Mesothelial cell of epicardium (in vitro differentiated cells): ENCODE data around the gene TBC1D23. TPM values are rescaled to one million over a fixed set of nuclear protein-coding genes. Genes with fewer than 3 reads are reported as not detected.
A peak's percentile ranks its signal among the peaks of the same experiment; 100 is the strongest.
"Not testable (repeated sequence)": the region's sequence is repeated elsewhere in the genome, so short reads cannot be mapped to it uniquely, and the experiment has no call there.

ENCODE experiments used
- DNase-seq, 2 experiments: peaks; one replicate each; pipeline ENCODE4 v3.0.0; 2021; ENCODE audit warnings: low spot score in 2 of 2; ENCODE audit not compliant: unreplicated experiment in 2 of 2
- H3K27ac Mint-ChIP-seq: 2 replicates; pipeline ENCODE4 v1.8.0; 2021; ENCODE audit warnings: mixed read lengths
- H3K27me3 Mint-ChIP-seq: 2 replicates; pipeline ENCODE4 v1.8.0; 2021; ENCODE audit warnings: low read depth, mixed read lengths
- H3K36me3 Mint-ChIP-seq: 2 replicates; pipeline ENCODE4 v1.8.0; 2021; ENCODE audit warnings: mixed read lengths
- H3K4me1 Mint-ChIP-seq: 2 replicates; pipeline ENCODE4 v1.8.0; 2021; ENCODE audit warnings: mixed read lengths
- H3K4me3 Mint-ChIP-seq: 2 replicates; pipeline ENCODE4 v1.8.0; 2021; ENCODE audit warnings: mild to moderate bottlenecking, moderate library complexity, mixed read lengths
- H3K9me3 Mint-ChIP-seq: 2 replicates; pipeline ENCODE4 v1.8.0; 2021; ENCODE audit warnings: mixed read lengths
- total RNA-seq: library from RNA; stranded (reverse); gene quantifications from 3 replicates; pipeline ENCODE4 v1.2.1, GENCODE V29; 2021
- TF ChIP-seq, protein P1 (sequence below): fragments of 200-600 bp; sonication (generic); IDR thresholded peaks from one replicate; pipeline ENCODE4 v1.5.0; 2021; ENCODE audit warnings: antibody characterized with exemption; ENCODE audit not compliant: unreplicated experiment

The TBC1D23 gene
- total RNA-seq, 1 donor from 2014 or later, result 34.0 TPM

DNA sequence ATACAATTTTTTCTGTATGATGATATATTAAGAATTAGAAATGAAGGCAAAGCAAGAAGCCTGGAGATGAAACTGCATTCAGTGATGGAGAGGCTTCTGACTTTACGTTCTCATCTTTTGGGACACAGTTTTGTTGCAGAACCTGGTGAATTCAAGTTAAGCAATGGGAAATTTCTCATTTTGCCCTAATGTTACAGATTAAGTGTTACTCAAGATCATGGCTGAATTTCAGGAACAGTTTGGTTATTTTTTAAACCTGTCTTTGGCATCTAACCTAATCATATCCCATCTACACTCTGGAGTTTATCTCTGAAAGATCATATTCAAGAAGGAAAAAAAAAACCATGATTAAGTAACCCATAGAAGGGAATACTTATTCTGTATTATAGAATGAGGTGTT is 79.7 kb downstream of the TBC1D23 start:
- TF ChIP-seq, protein P1, sequence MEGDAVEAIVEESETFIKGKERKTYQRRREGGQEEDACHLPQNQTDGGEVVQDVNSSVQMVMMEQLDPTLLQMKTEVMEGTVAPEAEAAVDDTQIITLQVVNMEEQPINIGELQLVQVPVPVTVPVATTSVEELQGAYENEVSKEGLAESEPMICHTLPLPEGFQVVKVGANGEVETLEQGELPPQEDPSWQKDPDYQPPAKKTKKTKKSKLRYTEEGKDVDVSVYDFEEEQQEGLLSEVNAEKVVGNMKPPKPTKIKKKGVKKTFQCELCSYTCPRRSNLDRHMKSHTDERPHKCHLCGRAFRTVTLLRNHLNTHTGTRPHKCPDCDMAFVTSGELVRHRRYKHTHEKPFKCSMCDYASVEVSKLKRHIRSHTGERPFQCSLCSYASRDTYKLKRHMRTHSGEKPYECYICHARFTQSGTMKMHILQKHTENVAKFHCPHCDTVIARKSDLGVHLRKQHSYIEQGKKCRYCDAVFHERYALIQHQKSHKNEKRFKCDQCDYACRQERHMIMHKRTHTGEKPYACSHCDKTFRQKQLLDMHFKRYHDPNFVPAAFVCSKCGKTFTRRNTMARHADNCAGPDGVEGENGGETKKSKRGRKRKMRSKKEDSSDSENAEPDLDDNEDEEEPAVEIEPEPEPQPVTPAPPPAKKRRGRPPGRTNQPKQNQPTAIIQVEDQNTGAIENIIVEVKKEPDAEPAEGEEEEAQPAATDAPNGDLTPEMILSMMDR, result no peak
- Mint-ChIP-seq H3K4me3 (no peak overlapping the region), H3K9me3 (peaks cover 7% of the 10 kb centered on the region), H3K36me3 (peaks cover 37% of the 10 kb centered on the region), H3K27me3 (no peaks in the 10 kb centered on the region), H3K4me1 (peaks cover 16% of the 10 kb centered on the region), H3K27ac (no peak overlapping the region)
- DNase-seq, result no peak

GRCh38 chr3:100348727-100349126 is 87.9 kb downstream of the TBC1D23 start:
- Mint-ChIP-seq H3K4me3 (no peak overlapping the region), H3K27ac (no peak overlapping the region), H3K36me3 (peaks cover 64% of the 10 kb centered on the region), H3K27me3 (no peaks in the 10 kb centered on the region), H3K4me1 (no peaks in the 10 kb centered on the region), H3K9me3 (no peaks in the 10 kb centered on the region)
- TF ChIP-seq, protein P1, result no peak
- DNase-seq, result no peak

DNA sequence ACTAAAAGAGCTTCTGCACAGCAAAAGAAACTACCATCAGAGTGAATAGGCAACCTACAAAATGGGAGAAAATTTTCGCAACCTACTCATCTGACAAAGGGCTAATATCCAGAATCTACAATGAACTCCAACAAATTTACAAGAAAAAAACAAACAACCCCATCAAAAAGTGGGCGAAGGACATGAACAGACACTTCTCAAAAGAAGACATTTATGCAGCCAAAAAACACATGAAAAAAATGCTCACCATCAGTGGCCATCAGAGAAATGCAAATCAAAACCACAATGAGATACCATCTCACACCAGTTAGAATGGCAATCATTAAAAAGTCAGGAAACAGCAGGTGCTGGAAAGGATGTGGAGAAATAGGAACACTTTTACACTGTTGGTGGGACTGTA is 91.0 kb downstream of the TBC1D23 start:
- not testable (repeated sequence) for DNase-seq, H3K27ac Mint-ChIP-seq, H3K4me1 Mint-ChIP-seq, H3K9me3 Mint-ChIP-seq, H3K27me3 Mint-ChIP-seq, H3K4me3 Mint-ChIP-seq
- peaks cover 53% of the 10 kb centered on the region for H3K36me3 Mint-ChIP-seq

DNA sequence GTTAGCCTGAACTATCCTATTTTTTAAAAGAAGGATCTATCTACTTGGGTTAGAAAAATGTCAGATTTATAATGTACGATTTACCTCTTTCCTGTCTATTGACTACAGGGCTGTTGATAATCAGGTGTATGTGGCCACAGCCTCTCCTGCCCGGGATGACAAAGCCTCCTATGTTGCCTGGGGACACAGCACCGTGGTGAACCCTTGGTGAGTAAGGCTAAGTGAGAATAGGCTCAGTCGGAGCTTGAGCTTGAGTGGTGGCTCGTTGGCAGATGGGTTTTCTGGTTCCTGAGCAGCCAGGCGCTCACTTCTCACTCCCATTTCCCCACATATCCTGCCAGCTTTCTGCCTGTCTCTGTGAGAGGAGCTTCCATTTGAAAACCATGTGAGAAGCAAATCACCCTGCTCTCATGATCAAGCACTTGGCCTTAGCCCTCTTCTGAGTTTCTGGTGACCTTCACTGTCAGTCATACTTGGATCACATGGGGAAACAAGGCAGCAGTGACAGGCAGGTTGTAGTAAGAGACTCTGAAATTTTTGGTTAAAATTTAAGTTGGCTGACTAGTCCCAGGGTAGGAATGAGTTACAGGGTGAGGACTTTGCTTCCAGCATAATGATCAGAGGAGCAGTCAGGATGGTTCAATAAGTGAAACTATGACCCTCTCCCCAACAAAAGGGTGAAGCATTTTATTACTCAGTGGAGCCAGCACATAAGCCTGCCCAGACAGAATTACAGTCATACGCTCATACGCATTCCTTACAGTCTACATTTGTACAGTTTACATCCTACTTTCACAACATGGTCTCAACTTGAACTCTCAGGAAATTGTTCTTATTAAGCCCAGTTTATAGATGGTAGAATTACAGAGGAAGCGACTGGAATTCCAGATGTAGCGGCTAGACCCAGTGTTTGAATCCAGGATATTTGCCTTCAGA is 91.8 kb downstream of the TBC1D23 start:
- peaks cover 1% of the 10 kb centered on the region for H3K4me1 Mint-ChIP-seq
- peaks cover 49% of the 10 kb centered on the region for H3K36me3 Mint-ChIP-seq
- no peak overlapping the region for H3K4me3 Mint-ChIP-seq

GRCh38 chr3:100354850-100355249 is 94.1 kb downstream of the TBC1D23 start:
- peaks cover 1% of the 10 kb centered on the region for H3K4me1 Mint-ChIP-seq
- DNase-seq, result no peak
- H3K4me3 Mint-ChIP-seq, result no peak overlapping the region
- TF ChIP-seq, protein P1, result no peak
- H3K27ac Mint-ChIP-seq, result peak overlapping the region; percentile 65
- H3K9me3 Mint-ChIP-seq, result no peaks in the 10 kb centered on the region
- H3K36me3 Mint-ChIP-seq, result peaks cover 46% of the 10 kb centered on the region
- no peaks in the 10 kb centered on the region for H3K27me3 Mint-ChIP-seq

More for the DNA sequence above, 91.8 kb downstream of the TBC1D23 start:
- TF ChIP-seq, protein P1, result no peak
- Mint-ChIP-seq H3K9me3 (no peaks in the 10 kb centered on the region), H3K27me3 (no peaks in the 10 kb centered on the region), H3K27ac (peak overlapping the region; percentile 13)
- no peak for DNase-seq

GRCh38 chr3:100358413-100358812 is 97.6 kb downstream of the TBC1D23 start:
- Mint-ChIP-seq H3K27ac (no peak overlapping the region), H3K4me1 (peaks cover 1% of the 10 kb centered on the region), H3K9me3 (peaks cover 5% of the 10 kb centered on the region), H3K27me3 (no peaks in the 10 kb centered on the region), H3K36me3 (peaks cover 41% of the 10 kb centered on the region), H3K4me3 (no peak overlapping the region)
- TF ChIP-seq, protein P1, result no peak
- no peak for DNase-seq
